HepG2 (cell line): ENCODE results near the gene DPM2. TPM values are rescaled to one million over a fixed set of nuclear protein-coding genes. Genes with fewer than 3 reads are reported as not detected.

Experiments
- AHR ChIP-seq: IDR thresholded peaks from 2 replicates; pipeline ENCODE4 v1.6.1; 2018; ENCODE audit warnings: missing genetic modification reagents, missing compliant biosample characterization
- DBP ChIP-seq: sonication (generic); formaldehyde crosslinking; IDR thresholded peaks from 2 replicates; pipeline ENCODE4 v1.4.0; 2020; ENCODE audit warnings: missing genetic modification reagents; ENCODE audit errors: not compliant biosample characterization
- GMEB2 ChIP-seq: IDR thresholded peaks from 2 replicates; pipeline ENCODE4 v1.6.1; 2016; ENCODE audit warnings: missing biosample characterization, missing genetic modification reagents, low read depth
- KLF15 ChIP-seq: sonication (generic); formaldehyde crosslinking; IDR thresholded peaks from 2 replicates; pipeline ENCODE4 v1.8.1; 2023; ENCODE audit warnings: borderline replicate concordance, mild to moderate bottlenecking, inconsistent platforms, missing genetic modification reagents, mixed read lengths
- NCOA1 ChIP-seq: sonication (generic); formaldehyde crosslinking; IDR thresholded peaks from 2 replicates; pipeline ENCODE4 v1.9.0; 2021; ENCODE audit warnings: missing genetic modification reagents
- SOX13 ChIP-seq, 3 experiments: fragments of 450-650 bp in 1 of 3; sonication (generic) in 1 of 3; formaldehyde crosslinking in 1 of 3; IDR thresholded peaks in 2 of 3; conservative IDR thresholded peaks in 1 of 3; 2 replicates each; pipeline versions ENCODE4 v1.5.0 to v1.6.1; 2016 to 2020; ENCODE audit warnings: antibody characterized with exemption in 1 of 3, mild to moderate bottlenecking in 1 of 3, missing compliant biosample characterization in 1 of 3, missing genetic modification reagents in 1 of 3, moderate library complexity in 1 of 3
- ZNF512B ChIP-seq: sonication (generic); formaldehyde crosslinking; IDR thresholded peaks from 2 replicates; pipeline ENCODE4 v1.5.1; 2020; ENCODE audit warnings: missing genetic modification reagents, mild to moderate bottlenecking, borderline replicate concordance
- ZNF652 ChIP-seq: IDR thresholded peaks from 2 replicates; pipeline ENCODE4 v1.6.1; 2016; ENCODE audit warnings: low read depth, borderline replicate concordance
- polyA plus RNA-seq, 8 experiments: library from polyadenylated mRNA; depleted of rRNA in 3 of 8; stranded (reverse) in 7 of 8; unstranded in 1 of 8; fragments of >200 nt; fragmentation: Illumina TruSeq in 4 of 8; extraction: Trizol in 4 of 8; gene quantifications; 2 replicates each; pipeline versions ENCODE4 v1.2.1 to v1.2.3, GENCODE V29; 2011 to 2016; ENCODE audit warnings: low read depth in 4 of 8, missing spikeins in 1 of 8, mixed read lengths in 1 of 8; ENCODE audit not compliant: insufficient read depth in 1 of 8
- total RNA-seq, 5 experiments: library from RNA; depleted of rRNA; stranded (reverse); fragments of >200 nt; fragmentation: Illumina TruSeq; extraction: Trizol; gene quantifications; 2 replicates each; pipeline ENCODE4 v1.2.3, GENCODE V29; 2016; ENCODE audit warnings: low read depth in 1 of 5
- TF ChIP-seq, protein P1 (sequence below): sonication (generic); formaldehyde crosslinking; IDR thresholded peaks from one replicate; pipeline ENCODE4 v1.5.1; 2020; ENCODE audit warnings: mild to moderate bottlenecking, missing genetic modification reagents; ENCODE audit errors: not compliant biosample characterization
- TF ChIP-seq, protein P2 (sequence below): sonication (generic); formaldehyde crosslinking; IDR thresholded peaks from 2 replicates; pipeline ENCODE4 v1.4.0; 2020; ENCODE audit warnings: low read depth, mild to moderate bottlenecking, missing genetic modification reagents

The DPM2 gene
- total and polyA plus RNA-seq, 2 of the 13 experiments (the other 11 are each of a cell fraction or from before 2014, with no cell fraction given): 24.8 to 35.3 TPM

- TF ChIP-seq, protein P1, sequence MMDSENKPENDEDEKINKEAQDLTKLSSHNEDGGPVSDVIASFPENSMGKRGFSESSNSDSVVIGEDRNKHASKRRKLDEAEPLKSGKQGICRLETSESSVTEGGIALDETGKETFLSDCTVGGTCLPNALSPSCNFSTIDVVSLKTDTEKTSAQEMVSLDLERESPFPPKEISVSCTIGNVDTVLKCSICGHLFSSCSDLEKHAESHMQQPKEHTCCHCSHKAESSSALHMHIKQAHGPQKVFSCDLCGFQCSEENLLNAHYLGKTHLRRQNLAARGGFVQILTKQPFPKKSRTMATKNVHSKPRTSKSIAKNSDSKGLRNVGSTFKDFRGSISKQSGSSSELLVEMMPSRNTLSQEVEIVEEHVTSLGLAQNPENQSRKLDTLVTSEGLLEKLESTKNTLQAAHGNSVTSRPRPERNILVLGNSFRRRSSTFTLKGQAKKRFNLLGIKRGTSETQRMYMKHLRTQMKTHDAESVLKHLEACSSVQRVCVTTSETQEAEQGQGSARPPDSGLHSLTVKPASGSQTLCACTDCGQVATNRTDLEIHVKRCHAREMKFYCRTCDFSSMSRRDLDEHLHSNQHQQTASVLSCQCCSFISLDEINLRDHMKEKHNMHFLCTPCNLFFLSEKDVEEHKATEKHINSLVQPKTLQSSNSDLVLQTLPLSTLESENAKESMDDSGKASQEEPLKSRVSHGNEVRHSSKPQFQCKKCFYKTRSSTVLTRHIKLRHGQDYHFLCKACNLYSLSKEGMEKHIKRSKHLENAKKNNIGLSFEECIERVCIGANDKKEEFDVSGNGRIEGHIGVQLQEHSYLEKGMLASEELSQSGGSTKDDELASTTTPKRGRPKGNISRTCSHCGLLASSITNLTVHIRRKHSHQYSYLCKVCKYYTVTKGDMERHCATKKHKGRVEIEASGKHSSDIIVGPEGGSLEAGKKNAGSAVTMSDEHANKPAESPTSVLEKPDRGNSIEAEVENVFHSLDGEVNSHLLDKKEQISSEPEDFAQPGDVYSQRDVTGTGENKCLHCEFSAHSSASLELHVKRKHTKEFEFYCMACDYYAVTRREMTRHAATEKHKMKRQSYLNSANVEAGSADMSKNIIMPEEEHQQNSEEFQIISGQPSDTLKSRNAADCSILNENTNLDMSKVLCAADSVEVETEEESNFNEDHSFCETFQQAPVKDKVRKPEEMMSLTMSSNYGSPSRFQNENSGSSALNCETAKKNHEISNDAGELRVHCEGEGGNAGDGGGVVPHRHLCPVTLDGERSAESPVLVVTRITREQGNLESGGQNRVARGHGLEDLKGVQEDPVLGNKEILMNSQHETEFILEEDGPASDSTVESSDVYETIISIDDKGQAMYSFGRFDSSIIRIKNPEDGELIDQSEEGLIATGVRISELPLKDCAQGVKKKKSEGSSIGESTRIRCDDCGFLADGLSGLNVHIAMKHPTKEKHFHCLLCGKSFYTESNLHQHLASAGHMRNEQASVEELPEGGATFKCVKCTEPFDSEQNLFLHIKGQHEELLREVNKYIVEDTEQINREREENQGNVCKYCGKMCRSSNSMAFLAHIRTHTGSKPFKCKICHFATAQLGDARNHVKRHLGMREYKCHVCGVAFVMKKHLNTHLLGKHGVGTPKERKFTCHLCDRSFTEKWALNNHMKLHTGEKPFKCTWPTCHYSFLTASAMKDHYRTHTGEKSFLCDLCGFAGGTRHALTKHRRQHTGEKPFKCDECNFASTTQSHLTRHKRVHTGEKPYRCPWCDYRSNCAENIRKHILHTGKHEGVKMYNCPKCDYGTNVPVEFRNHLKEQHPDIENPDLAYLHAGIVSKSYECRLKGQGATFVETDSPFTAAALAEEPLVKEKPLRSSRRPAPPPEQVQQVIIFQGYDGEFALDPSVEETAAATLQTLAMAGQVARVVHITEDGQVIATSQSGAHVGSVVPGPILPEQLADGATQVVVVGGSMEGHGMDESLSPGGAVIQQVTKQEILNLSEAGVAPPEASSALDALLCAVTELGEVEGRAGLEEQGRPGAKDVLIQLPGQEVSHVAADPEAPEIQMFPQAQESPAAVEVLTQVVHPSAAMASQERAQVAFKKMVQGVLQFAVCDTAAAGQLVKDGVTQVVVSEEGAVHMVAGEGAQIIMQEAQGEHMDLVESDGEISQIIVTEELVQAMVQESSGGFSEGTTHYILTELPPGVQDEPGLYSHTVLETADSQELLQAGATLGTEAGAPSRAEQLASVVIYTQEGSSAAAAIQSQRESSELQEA (CRISPR knock-in tag): peak; percentile 79
- TF ChIP-seq DBP (CRISPR knock-in tag): no peak
- TF ChIP-seq ZNF652 (CRISPR knock-in tag): no peak
- no peak for TF ChIP-seq ZNF512B (CRISPR knock-in tag)
- TF ChIP-seq AHR: no peak
- TF ChIP-seq NCOA1: peak; percentile 50; the same call in 1 of the 2 replicates
- TF ChIP-seq, protein P2, sequence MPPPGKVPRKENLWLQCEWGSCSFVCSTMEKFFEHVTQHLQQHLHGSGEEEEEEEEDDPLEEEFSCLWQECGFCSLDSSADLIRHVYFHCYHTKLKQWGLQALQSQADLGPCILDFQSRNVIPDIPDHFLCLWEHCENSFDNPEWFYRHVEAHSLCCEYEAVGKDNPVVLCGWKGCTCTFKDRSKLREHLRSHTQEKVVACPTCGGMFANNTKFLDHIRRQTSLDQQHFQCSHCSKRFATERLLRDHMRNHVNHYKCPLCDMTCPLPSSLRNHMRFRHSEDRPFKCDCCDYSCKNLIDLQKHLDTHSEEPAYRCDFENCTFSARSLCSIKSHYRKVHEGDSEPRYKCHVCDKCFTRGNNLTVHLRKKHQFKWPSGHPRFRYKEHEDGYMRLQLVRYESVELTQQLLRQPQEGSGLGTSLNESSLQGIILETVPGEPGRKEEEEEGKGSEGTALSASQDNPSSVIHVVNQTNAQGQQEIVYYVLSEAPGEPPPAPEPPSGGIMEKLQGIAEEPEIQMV (CRISPR knock-in tag): no peak
- TF ChIP-seq KLF15 (CRISPR knock-in tag): no peak
- TF ChIP-seq SOX13 (IDR thresholded peaks at IDR 0.05): no peak
- 0 out of 4 replicates have a peak, but pooled peaks of 1 of the 2 experiments have one; percentile 10 for TF ChIP-seq SOX13 (CRISPR knock-in tag; conservative IDR thresholded peaks at IDR 0.05 in 1 of 2, IDR thresholded peaks at IDR 0.05 in 1 of 2)
- TF ChIP-seq GMEB2 (CRISPR knock-in tag): no peak
These were observed at the start of gene DPM2 (continued) for GRCh38 chr9:127937388-127938297.
